Stimulated activated naive CD8-positive, alpha-beta T cell treated with anti-CD3 and anti-CD28 coated beads, Interleukin-15, amount 100 ng/mL, for 72 hours (primary cell): ENCODE data around the gene EPS15.
A peak's percentile ranks its signal among the peaks of the same experiment; 100 is the strongest.
"Not testable (repeated sequence)": the region's sequence is repeated elsewhere in the genome, so short reads cannot be mapped to it uniquely, and the experiment has no call there.

Source experiments
- ATAC-seq: fragments of 150-1000 bp; cut with Tn5 transposase; 2 replicates; pipeline ENCODE4 v1.10.0; 2021; ENCODE audit warnings: mild to moderate bottlenecking, moderate library complexity
- DNase-seq, 2 donors: peaks; one replicate each; pipeline ENCODE4 v3.0.0; 2021 to 2022
- H3K27ac Mint-ChIP-seq, 2 donors: one replicate each; pipeline ENCODE4 v1.8.0; 2022; ENCODE audit warnings: mild to moderate bottlenecking in 2 of 2, mixed read lengths in 2 of 2, moderate library complexity in 2 of 2
- H3K27me3 Mint-ChIP-seq: one replicate; pipeline ENCODE4 v1.8.0; 2022; ENCODE audit warnings: mixed read lengths
- H3K4me1 Mint-ChIP-seq: one replicate; pipeline ENCODE4 v1.8.0; 2022; ENCODE audit warnings: mild to moderate bottlenecking, mixed read lengths
- H3K4me3 Mint-ChIP-seq, 2 donors: one replicate each; pipeline ENCODE4 v1.8.0; 2022; ENCODE audit warnings: mild to moderate bottlenecking in 2 of 2, mixed read lengths in 2 of 2, moderate library complexity in 1 of 2
- H3K9me3 Mint-ChIP-seq, 2 donors: one replicate each; pipeline ENCODE4 v1.8.0; 2022; ENCODE audit warnings: mixed read lengths in 2 of 2

Gene EPS15

DNA sequence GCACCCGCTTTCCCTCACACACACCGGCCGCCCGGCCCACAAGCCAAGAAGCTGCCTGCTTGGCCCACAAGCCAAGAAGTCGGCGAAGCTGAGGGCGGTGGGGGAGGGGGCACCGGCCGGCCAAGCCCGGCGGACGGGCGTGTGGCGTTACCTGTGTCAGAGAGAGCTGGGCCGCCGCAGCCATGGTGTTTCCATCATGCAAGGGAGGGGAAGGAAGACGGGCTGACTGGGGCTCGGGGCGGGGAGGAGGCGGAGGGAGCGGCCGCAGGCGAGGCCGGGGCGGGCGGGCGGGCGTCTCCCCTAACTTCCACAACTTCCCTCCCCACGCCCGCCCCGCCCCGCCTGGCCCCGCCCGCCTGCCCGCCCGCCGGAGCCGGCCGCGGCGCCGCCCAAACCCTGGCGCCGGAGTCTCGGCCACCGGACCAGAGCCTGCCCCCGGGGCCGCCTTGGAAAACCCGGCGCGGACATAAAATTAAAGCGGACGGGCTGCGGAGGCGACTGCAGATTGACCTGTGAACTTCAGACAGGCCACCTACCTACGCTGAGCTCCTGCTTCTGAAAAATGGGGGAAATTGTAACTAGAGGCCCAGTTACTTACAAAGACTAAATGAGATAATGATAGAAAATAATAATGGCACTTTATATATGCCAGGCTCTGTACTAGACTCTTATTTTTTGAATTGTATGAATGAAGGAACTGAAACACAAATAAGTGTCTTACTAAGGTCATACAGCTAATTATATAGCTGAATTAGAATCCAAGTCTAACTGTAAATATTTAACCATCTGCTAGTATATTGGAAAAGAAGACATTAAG, at the start of gene EPS15:
TSS of gene EPS15 (minus strand) at position 219 of the 817 bp plus-strand sequence. CDS start at position 184, 35 bp downstream.
- peak within 1 kb of the TSS; percentile 95 to 96 for H3K4me3 Mint-ChIP-seq
- H3K27me3 Mint-ChIP-seq, result no peaks in the 10 kb centered on the region
- no peaks in the 10 kb centered on the region for H3K9me3 Mint-ChIP-seq
- H3K27ac Mint-ChIP-seq, result peak within 1 kb of the TSS; percentile 95 to 97
- DNase-seq (peak; percentile 86 to 89), ATAC-seq (peak; percentile 90)
- H3K4me1 Mint-ChIP-seq, result peaks cover 53% of the 10 kb centered on the region

GRCh38 chr1:51568231-51568935, 49.3 kb upstream of the EPS15 start:
- Mint-ChIP-seq H3K27ac (peak overlapping the region; percentile 96 to 99), H3K9me3 (no peaks in the 10 kb centered on the region)
- no peak for DNase-seq

DNA sequence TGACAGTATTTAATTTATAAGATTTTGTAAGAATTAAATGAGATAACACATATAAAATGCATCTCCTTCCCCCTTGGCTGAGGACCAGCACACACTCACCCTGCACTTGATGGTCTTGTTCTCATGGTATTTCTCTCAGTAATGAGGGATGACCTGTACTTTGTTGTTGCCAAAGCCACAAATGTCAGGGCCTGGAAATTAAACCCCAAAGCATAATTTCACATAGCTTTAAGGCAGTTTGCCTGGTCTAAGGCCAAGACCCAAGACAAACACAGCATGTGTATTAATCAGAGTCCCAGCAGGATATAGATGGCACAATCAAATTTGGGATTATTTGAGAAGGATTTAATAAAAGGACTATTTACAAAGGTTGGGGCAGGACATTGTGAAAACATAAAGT, 48.6 kb upstream of the EPS15 start:
- no peak overlapping the region for H3K4me3 Mint-ChIP-seq
- ATAC-seq, result no peak
- H3K9me3 Mint-ChIP-seq, result no peaks in the 10 kb centered on the region
- no peaks in the 10 kb centered on the region for H3K27me3 Mint-ChIP-seq
- no peak overlapping the region for H3K27ac Mint-ChIP-seq
- DNase-seq, result no peak
- peaks cover 38% of the 10 kb centered on the region for H3K4me1 Mint-ChIP-seq

More at GRCh38 chr1:51568231-51568935, 49.3 kb upstream of the EPS15 start:
- Mint-ChIP-seq H3K4me1 (peaks cover 38% of the 10 kb centered on the region), H3K27me3 (no peaks in the 10 kb centered on the region), H3K4me3 (peak overlapping the region; percentile 51)
- ATAC-seq, result no peak

- ATAC-seq (no peak), DNase-seq (no peak)
- H3K9me3 Mint-ChIP-seq, result no peaks in the 10 kb centered on the region
- no peak overlapping the region for H3K4me3 Mint-ChIP-seq
- no peaks in the 10 kb centered on the region for H3K27me3 Mint-ChIP-seq
- H3K4me1 Mint-ChIP-seq, result peaks cover 38% of the 10 kb centered on the region
- no peak overlapping the region for H3K27ac Mint-ChIP-seq
These were observed 47.2 kb upstream of the EPS15 start for GRCh38 chr1:51566260-51566659.

GRCh38 chr1:51565009-51565408, 45.9 kb upstream of the EPS15 start:
- ATAC-seq, result no peak

GRCh38 chr1:51564124-51564523, 45.1 kb upstream of the EPS15 start:
- ATAC-seq (peak; percentile 78), DNase-seq (peak in 1 of 2 donors; percentile 24)
- H3K9me3 Mint-ChIP-seq, result no peaks in the 10 kb centered on the region
- H3K4me1 Mint-ChIP-seq, result peaks cover 16% of the 10 kb centered on the region
- H3K4me3 Mint-ChIP-seq, result peak overlapping the region in 1 of 2 donors; percentile 2
- peak overlapping the region; percentile 42 to 74 for H3K27ac Mint-ChIP-seq
- H3K27me3 Mint-ChIP-seq, result no peaks in the 10 kb centered on the region

More at GRCh38 chr1:51565009-51565408, 45.9 kb upstream of the EPS15 start:
- Mint-ChIP-seq H3K27me3 (no peaks in the 10 kb centered on the region), H3K9me3 (no peaks in the 10 kb centered on the region), H3K27ac (no peak overlapping the region), H3K4me1 (peaks cover 25% of the 10 kb centered on the region), H3K4me3 (no peak overlapping the region)
- no peak for DNase-seq

DNA sequence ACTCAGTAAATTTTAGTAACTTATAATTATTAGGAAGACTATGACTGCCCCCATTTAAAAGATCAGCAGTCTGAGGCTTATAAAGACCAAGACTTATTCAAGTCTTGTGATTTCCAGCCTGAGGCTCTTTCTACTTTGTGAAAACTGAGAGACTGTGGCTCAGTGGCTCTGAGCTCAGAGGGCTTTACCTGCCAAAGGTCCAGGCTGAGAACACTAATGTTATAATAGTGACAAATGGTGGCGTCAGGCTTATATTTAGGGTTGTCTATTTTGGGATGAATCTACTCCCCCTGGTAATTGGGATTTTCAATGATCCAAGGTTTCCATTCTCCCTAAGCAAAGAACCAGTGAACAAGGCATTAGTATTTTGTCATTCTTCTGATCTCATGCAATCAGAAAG, 42.6 kb upstream of the EPS15 start:
- Mint-ChIP-seq H3K4me1 (no peaks in the 10 kb centered on the region), H3K9me3 (no peaks in the 10 kb centered on the region), H3K27me3 (no peaks in the 10 kb centered on the region), H3K27ac (no peak overlapping the region), H3K4me3 (no peak overlapping the region)
- ATAC-seq (no peak), DNase-seq (no peak)

- H3K27ac Mint-ChIP-seq, H3K4me3 Mint-ChIP-seq: not testable (repeated sequence)
These were observed 41.8 kb upstream of the EPS15 start for GRCh38 chr1:51560895-51561294.

GRCh38 chr1:51560034-51560433, 41.0 kb upstream of the EPS15 start:
- no peak overlapping the region for H3K4me3 Mint-ChIP-seq
- DNase-seq, result no peak
- no peak overlapping the region for H3K27ac Mint-ChIP-seq
- H3K27me3 Mint-ChIP-seq, result no peaks in the 10 kb centered on the region
- ATAC-seq, result no peak
- H3K4me1 Mint-ChIP-seq, result no peaks in the 10 kb centered on the region
- H3K9me3 Mint-ChIP-seq, result no peaks in the 10 kb centered on the region

More at GRCh38 chr1:51560895-51561294, 41.8 kb upstream of the EPS15 start:
- not testable (repeated sequence) for H3K9me3 Mint-ChIP-seq, H3K27me3 Mint-ChIP-seq, DNase-seq, ATAC-seq, H3K4me1 Mint-ChIP-seq

DNA sequence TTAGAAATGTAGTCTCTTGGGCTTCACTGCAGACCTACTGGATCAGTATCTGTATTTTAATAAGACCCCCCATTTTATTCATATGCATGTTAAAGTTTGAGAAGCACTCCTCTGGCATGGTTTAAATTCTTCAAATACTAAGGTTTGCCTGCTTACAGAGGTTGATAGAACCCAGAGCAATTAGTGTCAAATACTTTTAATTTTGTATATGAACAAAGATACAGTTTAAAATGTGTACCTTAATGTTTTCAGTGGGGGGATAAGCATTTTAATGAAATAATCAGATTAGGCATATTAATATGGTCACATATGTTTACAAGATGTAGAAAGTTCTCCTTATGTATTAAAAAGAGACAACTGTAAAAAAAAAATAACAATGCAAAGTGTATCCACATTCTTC, 40.4 kb upstream of the EPS15 start:
- no peak overlapping the region for H3K27ac Mint-ChIP-seq
- ATAC-seq (no peak), DNase-seq (no peak)
- H3K4me1 Mint-ChIP-seq, result no peaks in the 10 kb centered on the region
- no peaks in the 10 kb centered on the region for H3K27me3 Mint-ChIP-seq
- no peak overlapping the region for H3K4me3 Mint-ChIP-seq
- H3K9me3 Mint-ChIP-seq, result no peaks in the 10 kb centered on the region

DNA sequence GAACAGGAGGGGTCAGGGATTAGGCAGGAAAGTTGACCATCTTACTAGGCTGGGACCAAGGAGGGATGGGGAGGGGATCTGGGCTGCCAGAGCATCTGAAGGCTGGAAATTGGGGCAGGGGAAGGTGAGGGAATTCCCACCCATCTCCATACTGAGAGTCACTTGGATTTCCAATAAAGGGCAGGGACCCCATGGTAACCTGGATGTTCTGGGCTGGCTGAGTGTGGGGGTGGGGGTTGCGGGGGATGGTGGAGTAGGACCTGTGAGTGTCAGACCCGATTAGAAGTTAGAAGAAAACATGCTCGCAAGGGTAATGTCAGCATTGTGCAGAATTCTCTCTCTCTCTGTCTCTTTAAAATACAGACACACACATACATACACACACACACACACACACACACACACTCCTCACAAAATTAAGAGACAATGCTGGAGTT, 40.0 kb upstream of the EPS15 start:
- Mint-ChIP-seq H3K9me3 (no peaks in the 10 kb centered on the region), H3K4me1 (no peaks in the 10 kb centered on the region), H3K27me3 (no peaks in the 10 kb centered on the region), H3K4me3 (no peak overlapping the region), H3K27ac (peak overlapping the region in 1 of 2 donors; percentile 11)
- DNase-seq (no peak), ATAC-seq (no peak)

GRCh38 chr1:51558375-51558924, 39.4 kb upstream of the EPS15 start:
- Mint-ChIP-seq H3K27ac (peak overlapping the region in 1 of 2 donors; percentile 11), H3K4me1 (no peaks in the 10 kb centered on the region), H3K9me3 (no peaks in the 10 kb centered on the region), H3K27me3 (no peaks in the 10 kb centered on the region), H3K4me3 (no peak overlapping the region)
- ATAC-seq (peak; percentile 59), DNase-seq (no peak)

DNA sequence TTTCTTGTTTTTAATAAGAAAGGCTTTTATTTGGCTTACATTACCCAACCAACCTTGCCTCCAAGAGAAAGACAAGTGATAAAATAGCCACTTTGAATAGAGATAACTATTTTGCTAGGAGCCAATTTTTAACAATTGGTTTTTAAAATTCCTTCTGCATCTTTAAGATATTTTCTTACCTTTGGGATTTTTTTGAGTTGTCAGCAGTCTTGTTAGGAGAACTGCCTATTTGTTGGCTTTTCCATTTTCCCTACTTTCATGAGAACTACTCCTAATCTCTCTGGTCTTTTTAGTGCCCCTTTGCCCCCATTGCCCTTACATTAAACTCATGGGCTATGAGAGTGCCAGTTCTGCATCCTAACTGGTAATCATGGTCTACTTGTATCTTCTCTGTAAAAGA, 38.1 kb upstream of the EPS15 start:
- no peak for ATAC-seq

GRCh38 chr1:51555866-51556619, 37.0 kb upstream of the EPS15 start:
- Mint-ChIP-seq H3K27me3 (no peaks in the 10 kb centered on the region), H3K4me3 (no peak overlapping the region), H3K4me1 (no peaks in the 10 kb centered on the region), H3K9me3 (peaks cover 0 to 8% of the 10 kb centered on the region in 2 donors), H3K27ac (no peak overlapping the region)
- ATAC-seq, result no peak
- DNase-seq, result no peak

More for the DNA sequence above, 38.1 kb upstream of the EPS15 start:
- Mint-ChIP-seq H3K27me3 (no peaks in the 10 kb centered on the region), H3K9me3 (peaks cover 0 to 2% of the 10 kb centered on the region in 2 donors), H3K4me1 (no peaks in the 10 kb centered on the region), H3K27ac (no peak overlapping the region), H3K4me3 (no peak overlapping the region)
- DNase-seq, result no peak

- Mint-ChIP-seq H3K9me3 (peaks cover 0 to 8% of the 10 kb centered on the region in 2 donors), H3K4me1 (peaks cover 5% of the 10 kb centered on the region), H3K27ac (no peak overlapping the region), H3K27me3 (no peaks in the 10 kb centered on the region), H3K4me3 (no peak overlapping the region)
- no peak for ATAC-seq
- DNase-seq, result no peak
These were observed 34.8 kb upstream of the EPS15 start for GRCh38 chr1:51553911-51554310.
